GM21737 (cell line): Measurements from ENCODE around the gene KCNH3.
"Not testable (repeated sequence)": the region's sequence is repeated elsewhere in the genome, so short reads cannot be mapped to it uniquely, and the experiment has no call there.

ENCODE experiments used
- ATAC-seq: cut with Tn5 transposase; IDR thresholded peaks from one replicate; pipeline ENCODE4 v1.9.1; 2021; ENCODE audit warnings: mild to moderate bottlenecking, moderate library complexity; ENCODE audit not compliant: unreplicated experiment

The KCNH3 gene

DNA sequence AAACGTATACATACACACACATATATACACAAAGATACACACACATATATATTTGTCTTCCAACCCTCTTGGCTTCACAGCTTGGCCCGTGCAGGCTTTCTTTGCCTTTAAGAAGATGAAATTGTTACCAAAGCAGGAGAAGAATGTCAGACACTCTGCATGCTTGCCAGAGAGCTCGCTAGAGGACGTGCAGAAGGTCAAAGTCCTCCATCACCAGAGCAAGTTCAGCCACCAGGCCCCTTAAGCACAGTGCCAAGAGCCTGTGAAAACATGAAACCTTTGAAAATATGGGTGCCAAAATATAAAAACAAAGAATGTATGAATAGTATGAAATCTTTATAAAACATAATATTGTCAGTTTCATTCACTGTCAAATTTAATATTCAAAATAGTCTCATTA lies 44.0 kb downstream of the KCNH3 start:
- no peak for ATAC-seq

- no peak for ATAC-seq
Observed at GRCh38 chr12:49583366-49584094, 44.7 kb downstream of the KCNH3 start.

DNA sequence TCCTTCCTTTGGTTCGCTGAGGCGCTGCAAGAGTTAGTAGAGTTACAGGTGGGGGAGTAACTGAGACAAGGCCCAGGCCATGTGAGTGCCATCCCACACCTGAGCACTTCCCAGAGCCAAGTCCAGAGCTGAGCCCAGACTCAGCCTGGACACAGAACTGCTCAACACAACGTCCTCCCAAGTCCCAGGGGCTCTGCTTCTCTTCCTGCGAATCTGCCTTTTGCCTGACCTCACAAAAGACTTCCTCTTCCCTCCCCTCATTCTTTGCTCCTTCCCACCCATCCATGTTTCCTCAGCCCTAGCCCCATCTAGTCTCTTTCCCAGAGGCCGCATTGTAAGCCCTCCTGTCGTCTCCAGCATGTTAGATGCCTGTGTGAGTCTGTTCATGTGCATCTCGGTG lies 45.8 kb downstream of the KCNH3 start:
- ATAC-seq: no peak

- no peak for ATAC-seq
Observed at GRCh38 chr12:49585477-49586459, 46.9 kb downstream of the KCNH3 start.

- ATAC-seq: no peak
Observed at GRCh38 chr12:49587174-49587908, 48.5 kb downstream of the KCNH3 start.

DNA sequence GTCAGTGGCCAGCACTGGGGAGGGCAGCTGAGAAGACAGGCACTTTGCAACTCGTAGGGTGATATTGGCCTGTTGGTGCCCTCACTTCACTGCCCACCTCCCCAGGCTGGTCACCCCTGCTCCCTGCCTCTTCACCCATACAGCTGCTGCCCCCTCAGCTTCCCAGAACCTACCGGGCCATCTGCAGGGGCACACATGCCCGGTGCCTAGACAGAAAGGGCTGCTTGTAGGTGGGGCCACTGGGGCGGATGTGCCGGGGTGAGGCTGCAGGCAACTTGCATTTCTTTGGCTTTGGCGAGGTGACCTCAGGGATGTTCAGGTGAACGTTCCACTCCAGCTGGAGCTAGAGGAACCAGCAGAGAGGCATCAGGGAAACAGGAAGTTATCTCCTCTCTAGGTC lies 49.5 kb downstream of the KCNH3 start:
- no peak for ATAC-seq

DNA sequence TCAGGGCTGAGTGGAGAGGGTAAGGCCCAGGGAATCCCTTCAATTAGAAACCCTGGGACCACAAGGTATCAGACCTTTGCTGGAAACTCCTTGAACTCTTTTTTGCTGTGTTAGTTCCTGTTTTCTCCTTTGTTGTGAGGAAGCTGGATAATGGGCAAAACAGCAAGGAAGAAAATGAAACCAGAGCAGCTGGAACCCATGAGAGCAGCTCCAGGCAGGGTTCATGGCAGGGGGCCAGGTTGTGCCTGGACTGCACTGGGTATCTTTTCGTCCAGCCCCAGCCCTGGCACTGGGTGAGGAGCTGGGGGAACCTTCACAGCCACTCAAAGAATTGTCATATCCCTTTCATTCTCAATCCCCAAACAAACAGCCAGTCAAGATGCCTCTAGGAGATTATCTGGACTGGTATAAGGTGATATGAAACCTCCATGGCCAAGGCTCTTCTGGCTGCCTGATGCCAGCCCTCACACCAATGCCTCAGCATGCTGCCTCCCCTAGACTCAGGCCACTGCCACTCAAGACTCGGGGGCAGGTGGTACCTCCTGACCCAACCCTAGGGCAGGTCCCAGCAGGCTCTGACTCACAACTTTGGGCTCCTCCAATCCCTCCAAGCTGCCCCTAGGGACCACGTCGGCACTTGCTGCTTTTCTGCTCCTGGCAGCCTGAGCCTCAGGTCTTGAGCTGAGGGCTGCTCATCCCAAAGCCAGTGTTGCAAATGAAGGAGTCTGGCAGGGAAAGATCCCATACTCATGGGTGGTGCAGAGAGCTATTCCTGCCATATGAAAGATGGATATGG lies 50.1 kb downstream of the KCNH3 start:
- no peak for ATAC-seq

DNA sequence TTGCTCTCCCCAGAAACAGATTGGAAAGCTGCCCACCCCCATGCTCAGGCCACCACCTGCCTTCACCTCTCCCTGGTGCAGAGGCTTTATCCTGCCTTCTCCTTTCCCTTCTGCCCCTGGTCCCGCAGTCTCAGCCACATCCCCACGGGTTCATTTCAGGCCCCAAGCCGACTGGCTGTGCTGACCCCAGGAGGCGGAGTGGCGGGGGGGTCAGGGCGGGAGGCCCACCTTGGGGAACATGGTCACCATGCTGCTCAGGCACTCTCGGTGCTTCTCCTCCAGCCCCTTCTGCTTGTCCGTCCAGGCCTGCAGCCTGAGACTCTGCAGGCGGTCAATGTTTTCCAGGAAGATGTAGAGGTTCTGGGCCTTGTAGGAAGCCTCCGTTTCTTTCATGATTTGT lies 59.7 kb downstream of the KCNH3 start:
- ATAC-seq: no peak

DNA sequence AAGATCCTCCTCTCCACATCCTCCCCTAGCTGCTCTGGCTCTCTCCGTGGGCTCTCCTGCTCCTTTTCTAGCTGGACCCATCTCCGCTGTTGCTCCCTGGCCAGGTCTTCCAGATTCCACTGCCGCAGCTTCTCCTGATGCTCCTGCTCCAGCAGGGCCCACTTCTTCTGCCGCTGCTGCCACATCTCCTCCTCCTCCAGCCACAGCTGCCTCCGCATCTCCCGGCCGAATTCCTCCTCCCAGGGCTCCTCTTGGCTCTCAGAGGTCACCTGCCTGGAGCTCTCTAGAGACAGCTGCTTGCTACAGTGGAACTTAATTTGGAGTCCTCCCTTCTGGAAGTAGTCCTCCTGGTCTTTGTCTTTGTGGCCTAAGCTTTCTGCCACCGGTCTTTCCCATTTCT lies 61.1 kb downstream of the KCNH3 start:
- no peak for ATAC-seq

- ATAC-seq: no peak
Observed at GRCh38 chr12:49603721-49604120, 64.9 kb downstream of the KCNH3 start.

DNA sequence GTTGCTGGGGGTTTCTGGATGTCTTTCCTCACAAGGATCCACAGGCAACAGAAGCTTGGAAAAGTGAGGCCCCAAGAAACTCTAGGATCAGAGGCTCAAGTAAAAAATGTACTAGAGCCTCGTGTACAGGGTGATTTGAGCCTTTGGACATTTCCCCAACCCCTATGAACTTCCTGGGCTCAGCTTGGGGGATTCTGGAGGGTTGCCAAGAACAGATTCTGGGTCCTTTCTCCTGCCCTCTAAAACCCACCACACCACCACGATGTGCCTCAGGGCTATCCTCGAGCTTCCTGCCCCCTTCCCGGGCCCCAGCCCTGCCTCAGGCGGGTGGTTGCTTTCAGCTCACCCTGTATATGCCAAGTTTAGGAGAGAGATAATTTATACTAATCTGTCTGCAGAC lies 66.0 kb downstream of the KCNH3 start:
- ATAC-seq: no peak

GRCh38 chr12:49605539-49605938 lies 66.7 kb downstream of the KCNH3 start, which contains the start of gene FAM186B:
TSS of gene FAM186B (minus strand) at chr12:49605639. CDS start at chr12:49605477, 162 bp downstream.
- ATAC-seq: not testable (repeated sequence)
